C4-2B (cell line): Measurements from ENCODE around the gene CRADD.
A peak's percentile ranks its signal among the peaks of the same experiment; 100 is the strongest.

Source experiments
- H3K27ac ChIP-seq: fragments of 450-650 bp; 2 replicates; pipeline ENCODE4 v1.5.1; 2017
- CTCF ChIP-seq: fragments of 450-650 bp; conservative IDR thresholded peaks from 2 replicates; pipeline ENCODE4 v1.5.1; 2017; ENCODE audit warnings: mild to moderate bottlenecking
- ZFX ChIP-seq: fragments of 450-650 bp; IDR thresholded peaks from 2 replicates; pipeline ENCODE4 v1.6.1; 2017

CRADD gene

GRCh38 chr12:93743999-93744689 is 67.0 kb downstream of the CRADD start:
- no peak overlapping the region for H3K27ac ChIP-seq
- TF ChIP-seq ZFX (no peak), CTCF (no peak)

- TF ChIP-seq ZFX (no peak), CTCF (no peak)
- H3K27ac ChIP-seq = no peak overlapping the region
Measured at GRCh38 chr12:93745286-93745685, 68.1 kb downstream of the CRADD start.

- TF ChIP-seq CTCF (no peak), ZFX (no peak)
Measured at GRCh38 chr12:93746572-93747168, 69.5 kb downstream of the CRADD start.

DNA sequence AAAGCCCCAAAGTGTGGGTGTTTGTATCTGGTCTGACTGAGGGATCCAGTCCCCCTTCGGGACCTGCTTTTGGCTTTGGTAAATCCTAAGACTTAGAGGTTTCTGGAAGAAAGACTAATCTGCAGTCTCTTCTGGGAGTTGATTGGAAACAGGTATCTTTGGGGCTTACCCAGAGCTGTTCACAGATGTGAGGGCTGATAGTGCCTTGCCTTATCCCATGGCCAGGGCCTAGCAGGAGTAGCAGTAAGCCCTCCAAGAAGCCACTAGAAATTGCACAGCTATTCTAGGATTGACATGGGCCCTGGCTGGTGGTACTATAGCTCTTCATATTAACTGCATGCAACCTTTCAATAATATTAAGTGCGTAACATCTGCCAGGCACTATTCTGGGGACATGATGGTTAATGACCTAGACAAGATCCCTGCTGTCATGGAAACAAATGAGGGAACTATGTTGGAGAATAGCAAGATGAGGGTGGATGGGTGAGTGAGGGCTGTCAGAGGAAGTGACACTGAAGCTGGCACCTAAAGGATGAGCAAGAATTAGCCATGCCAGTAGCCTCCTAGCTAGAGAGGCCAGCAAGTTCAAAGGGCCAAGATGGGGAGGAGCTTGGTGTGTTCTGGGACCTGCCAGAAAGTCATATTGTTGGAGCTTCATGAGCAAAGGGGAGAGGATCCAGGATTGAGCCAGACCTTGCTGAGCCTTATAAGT is 71.7 kb downstream of the CRADD start:
- TF ChIP-seq CTCF = no peak
- TF ChIP-seq ZFX = no peak
- no peak overlapping the region for H3K27ac ChIP-seq

More at GRCh38 chr12:93746572-93747168, 69.5 kb downstream of the CRADD start:
- H3K27ac ChIP-seq = 0 out of 2 replicates have a peak overlapping the region, but pooled peaks have one; percentile 16

DNA sequence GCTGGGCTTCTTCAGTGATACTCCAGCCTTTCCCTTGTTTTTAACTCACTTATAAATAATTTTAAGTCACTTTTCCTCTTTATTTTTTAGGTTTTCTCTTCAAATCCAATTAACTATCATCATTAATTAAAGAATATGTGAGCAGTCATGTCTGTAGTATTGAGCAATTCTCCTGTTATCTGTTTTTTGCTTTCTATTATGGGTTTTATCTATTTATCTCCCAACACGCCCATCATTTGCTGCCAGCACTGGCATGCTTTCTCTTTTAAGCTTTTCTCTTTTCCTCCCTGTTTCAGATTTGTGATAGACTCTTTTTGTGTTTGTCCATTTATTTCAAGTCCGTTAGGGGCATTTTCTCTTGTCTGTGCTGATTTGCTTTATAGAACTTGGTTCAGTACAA is 72.3 kb downstream of the CRADD start:
- H3K27ac ChIP-seq = no peak overlapping the region

DNA sequence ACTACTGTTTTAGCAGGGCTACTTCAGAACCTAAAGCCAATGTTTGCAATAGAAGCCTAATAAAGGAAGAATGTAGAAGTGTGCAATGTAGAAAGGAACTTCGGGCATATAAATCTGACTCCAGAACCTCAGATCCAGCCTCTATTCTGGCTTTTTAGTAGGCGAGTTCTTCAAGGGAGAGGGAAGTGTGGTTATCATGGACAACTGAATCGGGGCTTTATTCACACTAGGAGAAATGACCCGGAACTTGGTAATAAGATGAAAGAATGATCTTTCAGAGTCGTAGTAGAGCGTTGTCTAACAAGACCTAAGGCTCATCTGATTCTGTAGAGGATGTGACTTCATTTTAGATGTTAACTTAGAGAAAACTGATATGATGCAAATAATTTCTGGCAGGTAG is 72.9 kb downstream of the CRADD start:
- TF ChIP-seq CTCF = no peak
- TF ChIP-seq ZFX = no peak
- no peak overlapping the region for H3K27ac ChIP-seq

More for the DNA sequence above, 72.3 kb downstream of the CRADD start:
- TF ChIP-seq ZFX (no peak), CTCF (no peak)
